Measurements from ENCODE around the gene RELL2.

DNA sequence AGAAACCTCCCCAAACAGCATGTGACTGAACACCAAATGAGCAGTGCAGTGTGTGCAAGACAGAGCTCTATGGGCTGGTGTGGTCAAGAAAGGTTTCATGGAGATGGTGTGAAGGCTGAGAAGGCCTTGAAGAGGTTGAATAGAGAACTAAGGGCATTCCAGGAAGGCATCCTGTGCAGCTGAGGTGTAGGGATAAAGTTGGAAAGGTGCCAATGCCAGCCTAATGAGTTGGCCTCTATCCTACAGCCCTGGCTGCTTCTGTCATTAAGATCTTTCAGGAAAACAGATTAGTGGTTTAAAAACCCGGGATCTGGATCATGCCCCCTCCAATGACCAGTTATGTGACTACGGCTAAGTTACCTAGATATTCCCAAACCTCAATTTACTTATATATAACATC, 4.1 kb upstream of the RELL2 start:
- TF ChIP-seq, protein P1, sequence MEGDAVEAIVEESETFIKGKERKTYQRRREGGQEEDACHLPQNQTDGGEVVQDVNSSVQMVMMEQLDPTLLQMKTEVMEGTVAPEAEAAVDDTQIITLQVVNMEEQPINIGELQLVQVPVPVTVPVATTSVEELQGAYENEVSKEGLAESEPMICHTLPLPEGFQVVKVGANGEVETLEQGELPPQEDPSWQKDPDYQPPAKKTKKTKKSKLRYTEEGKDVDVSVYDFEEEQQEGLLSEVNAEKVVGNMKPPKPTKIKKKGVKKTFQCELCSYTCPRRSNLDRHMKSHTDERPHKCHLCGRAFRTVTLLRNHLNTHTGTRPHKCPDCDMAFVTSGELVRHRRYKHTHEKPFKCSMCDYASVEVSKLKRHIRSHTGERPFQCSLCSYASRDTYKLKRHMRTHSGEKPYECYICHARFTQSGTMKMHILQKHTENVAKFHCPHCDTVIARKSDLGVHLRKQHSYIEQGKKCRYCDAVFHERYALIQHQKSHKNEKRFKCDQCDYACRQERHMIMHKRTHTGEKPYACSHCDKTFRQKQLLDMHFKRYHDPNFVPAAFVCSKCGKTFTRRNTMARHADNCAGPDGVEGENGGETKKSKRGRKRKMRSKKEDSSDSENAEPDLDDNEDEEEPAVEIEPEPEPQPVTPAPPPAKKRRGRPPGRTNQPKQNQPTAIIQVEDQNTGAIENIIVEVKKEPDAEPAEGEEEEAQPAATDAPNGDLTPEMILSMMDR (conservative IDR thresholded peaks at IDR 0.05) = no peak
- no peak for TF ChIP-seq EZH2 (IDR thresholded peaks at IDR 0.05; ENCODE audit: low read depth)

Measured in PC-9 (cell line).